GM19035 (cell line): ENCODE data around the gene COMMD6.
A peak's percentile ranks its signal among the peaks of the same experiment; 100 is the strongest.

Experiments used
- ATAC-seq: cut with Tn5 transposase; IDR thresholded peaks from one replicate; pipeline ENCODE4 v1.9.1; 2021; ENCODE audit not compliant: unreplicated experiment

Gene COMMD6

DNA sequence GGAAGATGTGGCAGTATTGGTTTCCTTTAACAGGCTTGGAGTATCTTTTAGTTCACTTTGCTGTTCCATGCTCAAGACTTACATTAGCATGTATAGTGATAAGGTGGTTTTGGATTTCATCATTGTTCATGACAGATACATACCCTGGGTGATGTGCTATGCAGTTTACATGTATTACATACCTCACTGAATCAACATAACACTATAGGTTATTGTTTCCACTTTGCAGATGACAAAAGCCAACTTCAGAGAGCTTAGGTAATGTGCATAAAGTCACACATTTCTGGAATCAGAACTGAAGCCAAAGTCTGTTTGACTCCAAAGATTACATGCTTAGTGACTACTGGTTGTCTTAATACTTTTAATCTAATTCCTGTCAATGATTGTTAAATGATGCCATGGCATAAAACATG is 7.1 kb downstream of the COMMD6 start:
- no peak for ATAC-seq

DNA sequence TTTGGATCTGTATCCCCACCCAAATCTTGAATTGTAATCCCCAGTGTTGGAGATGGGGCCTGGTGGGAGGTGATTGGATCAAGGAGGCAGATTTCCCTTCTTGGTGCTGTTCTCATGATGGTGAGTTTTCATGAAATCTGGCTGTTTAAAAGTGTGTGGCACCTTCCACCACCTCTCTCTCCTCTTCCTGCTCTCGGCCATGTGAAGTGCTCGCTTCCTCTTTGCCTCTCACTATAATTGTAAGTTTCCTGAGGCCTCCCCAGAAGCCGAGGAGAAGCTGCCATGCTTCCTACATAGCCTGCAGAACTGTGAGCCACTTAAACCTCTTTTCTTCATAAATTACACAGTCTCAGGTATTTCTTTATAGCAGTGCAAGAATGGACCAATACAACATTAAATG is 15.7 kb downstream of the COMMD6 start:
- ATAC-seq = no peak

- ATAC-seq = no peak
These were observed 19.1 kb downstream of the COMMD6 start for GRCh38 chr13:75518439-75519088.

GRCh38 chr13:75514080-75514995 is 23.3 kb downstream of the COMMD6 start:
- ATAC-seq = no peak

DNA sequence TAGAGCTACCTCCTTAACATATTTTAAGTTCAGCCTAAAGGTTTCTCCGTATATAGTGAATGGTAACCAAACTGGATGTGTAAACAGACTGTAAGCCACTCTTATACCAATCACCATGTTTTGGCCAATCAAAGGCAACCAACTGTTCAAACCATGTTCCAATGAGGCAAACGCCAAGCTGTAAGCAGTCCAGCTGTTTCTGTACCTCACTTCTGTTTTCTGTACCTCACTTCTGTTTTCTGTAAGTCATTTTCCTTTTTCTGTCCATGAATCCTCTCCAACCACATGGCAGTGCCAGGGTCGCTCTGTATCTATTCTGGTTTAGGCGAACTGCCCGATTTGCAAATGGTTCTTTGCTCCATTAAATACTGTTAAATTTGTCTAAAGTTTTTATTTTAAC is 24.4 kb downstream of the COMMD6 start:
- ATAC-seq = no peak

DNA sequence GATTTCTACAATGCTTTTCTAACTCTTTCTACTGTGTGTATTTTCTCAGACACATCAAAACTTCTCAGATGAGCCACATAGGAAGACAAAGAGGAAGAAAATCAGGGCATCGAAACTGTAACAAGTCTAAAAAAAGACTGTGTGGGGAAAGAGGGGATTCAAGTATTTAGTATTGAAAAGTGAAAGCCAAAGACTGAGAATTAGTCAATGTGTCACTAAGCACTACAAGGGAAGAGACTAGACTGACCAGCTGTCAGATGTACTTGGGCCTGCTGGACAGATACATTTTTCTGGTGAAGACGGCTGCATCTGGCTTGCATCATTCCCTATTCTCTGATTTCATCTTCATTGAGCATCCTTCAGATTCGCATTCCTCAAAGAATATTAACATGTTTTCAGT is 25.4 kb downstream of the COMMD6 start:
- ATAC-seq = peak; percentile 87

DNA sequence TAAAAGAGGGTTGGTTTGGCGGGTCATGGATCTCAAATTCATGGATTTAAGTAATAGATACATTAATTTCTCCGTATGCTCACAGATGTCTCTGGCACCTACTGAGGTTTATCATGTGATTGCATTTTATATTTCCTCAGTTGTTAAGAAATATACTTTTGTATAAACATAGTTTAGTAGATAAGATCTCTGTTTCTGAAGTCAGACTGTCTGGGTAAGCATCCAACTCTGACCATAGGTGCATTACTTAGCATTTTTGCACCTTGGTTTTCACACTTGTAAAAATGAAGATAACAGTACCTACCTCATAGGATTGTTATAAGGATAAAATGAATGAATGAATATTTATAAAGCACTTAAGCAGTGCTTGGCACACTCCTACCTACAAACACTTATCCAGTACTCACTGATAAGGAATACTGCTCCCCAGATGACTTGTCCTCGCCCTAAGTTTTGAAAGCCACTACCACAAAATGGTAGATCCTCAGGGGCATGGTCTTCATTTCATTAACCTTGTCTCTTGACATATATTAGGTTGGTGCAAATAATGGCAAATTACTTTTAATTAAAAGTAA is 26.5 kb downstream of the COMMD6 start:
- ATAC-seq = no peak

DNA sequence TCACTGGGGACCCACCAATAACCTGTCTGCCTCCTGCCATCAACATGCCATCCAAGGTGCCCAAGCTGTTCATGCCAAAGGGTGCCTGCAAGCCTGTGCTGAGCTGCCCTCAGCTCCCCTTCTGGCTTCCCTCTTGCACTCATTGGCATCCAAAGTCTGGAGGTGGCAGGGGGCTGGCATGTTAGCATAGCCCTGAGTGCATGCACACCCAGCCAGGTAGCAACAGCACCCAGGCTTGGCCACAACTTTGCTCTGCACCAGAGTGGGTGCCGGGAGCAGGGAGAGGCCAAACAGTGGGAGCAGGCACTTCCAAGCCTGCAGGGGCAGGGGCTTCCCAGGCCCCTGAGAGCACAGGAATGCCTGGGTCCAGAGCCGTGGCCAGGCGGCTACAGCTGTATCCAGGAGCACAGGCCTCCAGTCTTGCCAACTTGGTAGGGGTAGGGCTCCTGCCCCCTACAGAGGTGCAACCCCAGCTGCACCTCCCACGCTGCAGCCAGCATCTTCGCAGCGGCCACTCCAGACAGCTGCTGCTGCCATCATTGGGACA is 29.6 kb downstream of the COMMD6 start:
- ATAC-seq = no peak

- no peak for ATAC-seq
These were observed 30.3 kb downstream of the COMMD6 start for GRCh38 chr13:75507027-75508001.

DNA sequence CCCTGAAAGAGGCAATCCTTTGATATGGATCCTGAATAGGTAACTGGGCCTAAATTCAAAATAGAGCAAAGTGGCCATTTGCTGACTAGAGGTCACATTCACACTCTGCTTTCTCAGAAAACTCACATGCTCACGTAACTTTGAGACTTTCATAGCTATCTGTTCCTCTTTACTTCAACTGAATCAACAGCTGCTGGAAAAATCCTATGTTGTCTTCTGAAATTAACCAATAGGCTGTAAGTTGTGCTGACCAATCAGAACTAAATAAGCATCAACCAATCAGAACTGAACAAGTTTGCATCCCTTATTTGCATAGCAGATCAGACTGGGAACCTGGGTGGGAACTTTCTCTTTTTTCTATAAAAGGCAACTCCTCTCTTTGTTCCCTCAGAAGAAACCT is 31.6 kb downstream of the COMMD6 start:
- no peak for ATAC-seq

- ATAC-seq = no peak
These were observed 32.3 kb downstream of the COMMD6 start for GRCh38 chr13:75505327-75505726.

DNA sequence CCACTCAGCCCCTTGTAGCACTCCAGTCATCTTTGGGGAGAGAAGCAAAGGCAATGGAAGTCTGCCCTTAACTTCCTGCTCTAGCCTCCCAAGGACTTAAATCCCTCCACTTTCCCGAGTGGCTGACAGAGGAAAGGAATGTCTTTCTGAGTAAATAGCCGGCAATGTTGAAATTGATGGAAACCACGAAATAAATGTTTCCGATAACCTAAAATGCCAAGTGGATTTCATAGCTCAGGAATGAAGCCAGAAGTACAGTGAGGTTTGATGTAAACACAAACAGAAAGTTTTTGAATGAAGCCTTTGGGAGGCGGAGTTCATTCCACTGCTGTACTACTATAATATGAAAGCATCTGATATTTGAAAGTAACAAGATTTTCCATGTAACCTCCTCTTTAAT is 41.7 kb downstream of the COMMD6 start:
- ATAC-seq = no peak

- ATAC-seq = no peak
These were observed 43.1 kb downstream of the COMMD6 start for GRCh38 chr13:75494491-75494890.

GRCh38 chr13:75493156-75493555 is 44.5 kb downstream of the COMMD6 start:
- ATAC-seq = no peak

- ATAC-seq = no peak
These were observed 45.3 kb downstream of the COMMD6 start for GRCh38 chr13:75492389-75492788.

- no peak for ATAC-seq
These were observed 46.3 kb downstream of the COMMD6 start for GRCh38 chr13:75491376-75491775.

DNA sequence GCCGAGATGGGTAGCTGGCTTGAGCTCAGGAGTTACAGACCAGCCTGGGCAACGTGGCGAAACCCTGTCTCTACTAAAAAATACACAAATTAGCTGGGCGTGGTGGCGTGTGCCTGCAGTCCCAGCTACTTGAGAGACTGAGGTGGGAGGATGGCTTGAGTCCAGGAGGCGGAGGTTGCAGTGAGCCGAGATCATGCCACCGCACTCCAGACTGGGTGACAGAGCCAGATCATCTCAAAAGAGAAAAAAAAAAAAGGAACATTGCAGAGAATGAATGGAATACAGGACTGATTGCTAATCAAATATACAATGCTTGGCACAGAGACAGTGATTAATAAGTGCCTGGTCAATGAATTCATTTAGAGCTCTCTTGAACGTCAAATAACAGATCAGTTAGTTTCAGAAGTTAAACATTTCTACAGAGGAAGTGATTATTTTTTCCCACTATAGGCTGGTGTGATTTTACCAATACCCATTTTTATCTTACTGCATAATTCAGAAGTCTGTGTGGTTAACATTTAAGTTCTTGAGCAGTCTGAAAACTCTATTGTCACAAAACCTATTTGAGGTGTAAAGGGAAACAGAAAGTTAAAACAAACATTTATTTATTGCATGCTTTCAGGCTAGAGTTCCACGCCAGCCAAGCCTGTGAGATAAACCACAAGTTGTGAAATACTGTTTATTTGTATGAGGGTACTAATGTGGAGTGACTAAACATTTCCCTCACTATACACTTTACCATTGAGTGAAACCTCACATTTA is 48.0 kb downstream of the COMMD6 start:
- ATAC-seq = peak; percentile 83

DNA sequence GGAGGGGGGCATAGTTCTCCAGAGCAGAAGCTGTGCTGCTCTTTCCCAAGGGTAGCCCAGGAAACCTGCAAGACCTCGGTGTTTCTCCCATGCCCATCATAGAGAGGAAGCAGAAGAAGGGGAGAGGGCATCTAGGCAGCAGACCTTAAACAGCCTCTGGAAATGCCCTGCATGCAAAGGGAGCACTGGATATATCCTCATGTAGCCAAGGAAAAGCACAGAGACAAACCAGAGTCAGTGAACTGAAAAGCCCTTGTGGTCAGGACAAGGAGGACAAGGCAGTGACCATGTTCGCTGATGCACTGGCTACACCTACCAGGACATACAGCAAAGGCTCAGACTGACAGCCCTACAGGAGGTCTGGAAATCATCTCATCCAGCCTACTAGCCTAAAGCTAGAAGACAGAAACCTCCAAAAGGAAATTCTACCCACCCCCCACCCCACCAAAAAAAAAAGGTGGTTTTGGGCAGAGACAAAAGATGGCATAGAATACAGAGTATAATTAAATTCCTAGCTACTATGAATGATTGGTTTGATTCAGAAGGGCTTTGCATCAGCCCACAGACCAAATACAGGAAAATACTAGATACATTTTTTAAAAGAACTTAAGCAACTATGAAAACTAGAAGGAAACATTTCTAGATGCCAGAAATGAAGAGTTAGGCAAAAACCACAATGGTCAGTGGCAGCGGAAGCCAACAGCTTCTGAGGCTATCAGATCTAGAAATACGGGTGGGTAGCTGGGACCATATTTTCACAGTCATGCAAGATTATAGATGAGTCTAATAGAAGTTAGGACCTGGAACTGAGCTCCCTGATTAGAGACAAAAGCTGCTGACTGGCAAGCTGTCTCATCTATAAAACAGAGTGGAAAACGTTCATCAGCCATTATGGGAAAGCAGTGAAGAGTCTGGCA is 51.2 kb downstream of the COMMD6 start:
- ATAC-seq = no peak
